Esophagus squamous epithelium (tissue), 4 donors: Measurements from ENCODE around the gene ANKRD44.

Source experiments
- CTCF ChIP-seq, 6 experiments: fragments of 450-650 bp in 4 of 6; fragments of 200-600 bp in 2 of 6; sonication (generic) in 2 of 6; IDR thresholded peaks; one replicate each; pipeline ENCODE4 v1.5.1; 2016 to 2019; ENCODE audit warnings: antibody characterized with exemption in 6 of 6, mild to moderate bottlenecking in 4 of 6, moderate library complexity in 4 of 6
- POLR2A ChIP-seq, 4 donors: fragments of 450-650 bp; IDR thresholded peaks; one replicate each; pipeline ENCODE4 v1.6.1; 2017; ENCODE audit warnings: antibody characterized with exemption in 4 of 4, mild to moderate bottlenecking in 4 of 4, moderate library complexity in 3 of 4

DNA sequence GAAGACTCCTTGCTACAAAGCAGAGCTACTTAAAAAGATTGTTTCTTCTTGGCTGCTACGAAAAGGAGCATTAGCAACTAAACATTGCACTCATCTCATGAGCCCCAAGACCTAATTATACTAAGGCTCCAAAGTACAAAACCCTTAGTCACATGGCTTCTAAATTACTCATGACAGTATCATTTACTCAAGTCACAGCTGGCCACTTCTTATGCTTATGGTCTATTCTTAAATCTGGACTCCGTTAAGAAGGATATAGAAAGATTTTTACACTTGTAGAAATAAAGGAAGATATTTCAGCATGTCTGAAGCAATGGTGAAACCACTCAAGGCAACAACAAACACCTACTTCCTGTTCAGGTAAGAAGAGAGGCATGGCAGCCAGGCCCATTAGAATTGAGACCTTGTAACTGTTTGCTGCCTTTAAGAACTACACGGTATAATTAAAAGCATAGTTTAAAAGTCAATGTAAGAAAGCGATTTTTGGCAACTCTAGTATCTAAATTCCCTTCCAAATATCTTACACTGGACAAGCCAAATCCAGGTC lies 12.7 kb downstream of the ANKRD44 start:
- TF ChIP-seq CTCF (IDR thresholded peaks at IDR 0.05) = no peak
- no peak for TF ChIP-seq POLR2A (IDR thresholded peaks at IDR 0.05)
